H1 (cell line): ENCODE results near the gene SLC45A1. TPM values are rescaled to one million over a fixed set of nuclear protein-coding genes. Genes with fewer than 3 reads are reported as not detected.

Experiments
- CTCF ChIA-PET: fragments of 300-600 bp; sonication (Branson Sonifier 250); formaldehyde crosslinking; loops from one replicate; lab custom pipeline; 2021; ENCODE audit not compliant: partially characterized antibody; lab: Charles Lee
- POLR2A ChIA-PET: fragments of 300-600 bp; sonication (Branson Sonifier 250); formaldehyde crosslinking; loops from one replicate; lab custom pipeline; 2021; ENCODE audit warnings: inconsistent platforms; ENCODE audit not compliant: partially characterized antibody; lab: Charles Lee
- DNase-seq, 2 experiments: peaks; one replicate each; pipeline versions ENCODE4 v3.0.0 to v3.0.0-alpha.2; 2010 to 2022; ENCODE audit warnings: low spot score in 2 of 2, low read depth in 1 of 2, mixed read lengths in 1 of 2
- FAIRE-seq: peaks from 2 replicates; lab custom pipeline; 2011; peaks lifted over from hg19 to GRCh38; lab: Jason Lieb, UNC
- H2AFZ ChIP-seq: 2 replicates; pipeline ENCODE4 v1.8.1; 2012; ENCODE audit warnings: low read length, inconsistent platforms
- H2AK5ac ChIP-seq: 2 replicates; pipeline ENCODE4 v1.6.1; 2013; ENCODE audit warnings: low read depth, low read length
- H2BK120ac ChIP-seq: replicated peaks from 2 replicates; pipeline ENCODE3; 2013; ENCODE audit warnings: low read depth, low read length, inconsistent platforms
- H2BK12ac ChIP-seq: 2 replicates; pipeline ENCODE4 v1.6.1; 2013; ENCODE audit warnings: low read depth, low read length
- H2BK15ac ChIP-seq: 2 replicates; pipeline ENCODE4 v1.6.1; 2013; ENCODE audit warnings: low read length
- H2BK20ac ChIP-seq: 2 replicates; pipeline ENCODE4 v1.6.1; 2013; ENCODE audit warnings: low read length
- H2BK5ac ChIP-seq: 2 replicates; pipeline ENCODE4 v1.6.1; 2013; ENCODE audit warnings: low read depth, low read length
- H3K14ac ChIP-seq: 2 replicates; pipeline ENCODE4 v1.6.1; 2013; ENCODE audit warnings: inconsistent platforms; ENCODE audit not compliant: insufficient read length
- H3K18ac ChIP-seq: 2 replicates; pipeline ENCODE4 v1.6.1; 2013; ENCODE audit warnings: low read length; ENCODE audit errors: extremely low read depth
- H3K23ac ChIP-seq: 2 replicates; pipeline ENCODE4 v1.6.1; 2013; ENCODE audit warnings: inconsistent platforms; ENCODE audit not compliant: insufficient read length
- H3K23me2 ChIP-seq: 2 replicates; pipeline ENCODE4 v1.6.1; 2013; ENCODE audit warnings: low read depth, low read length
- H3K27ac ChIP-seq: 2 replicates; pipeline ENCODE4 v1.6.1; 2011; ENCODE audit warnings: low read depth, low read length, inconsistent platforms
- H3K27me3 ChIP-seq, 4 experiments: replicated peaks in 1 of 4; 1 replicate in 1 of 4; 2 replicates in 3 of 4; pipeline versions ENCODE4 v1.6.1 to v1.8.1; 2011 to 2013; ENCODE audit warnings: low read length in 3 of 4, mild to moderate bottlenecking in 3 of 4, inconsistent platforms in 2 of 4, mixed read lengths in 2 of 4, moderate library complexity in 1 of 4; ENCODE audit not compliant: control insufficient read depth in 3 of 4, insufficient read depth in 3 of 4; ENCODE audit errors: extremely low read depth in 1 of 4
- H3K36me3 ChIP-seq, 4 experiments: 2 replicates each; pipeline versions ENCODE4 v1.6.1 to v1.8.1; 2011 to 2013; ENCODE audit warnings: mild to moderate bottlenecking in 4 of 4, low read length in 3 of 4, moderate library complexity in 2 of 4, control low read depth in 1 of 4, inconsistent platforms in 1 of 4; ENCODE audit not compliant: insufficient read depth in 4 of 4, control insufficient read depth in 2 of 4
- H3K4ac ChIP-seq: replicated peaks from 2 replicates; pipeline ENCODE3; 2013; ENCODE audit warnings: low read length, low read depth, mixed read lengths, inconsistent platforms; ENCODE audit not compliant: insufficient read length
- H3K4me1 ChIP-seq, 4 experiments: replicated peaks in 1 of 4; 1 replicate in 1 of 4; 2 replicates in 3 of 4; pipeline versions ENCODE4 v1.6.1 to v1.8.1; 2011 to 2013; ENCODE audit warnings: low read length in 3 of 4, inconsistent platforms in 2 of 4, mixed read lengths in 1 of 4; ENCODE audit not compliant: insufficient read depth in 4 of 4, control insufficient read depth in 3 of 4
- H3K4me2 ChIP-seq, 2 experiments: 2 replicates each; pipeline versions ENCODE4 v1.6.1 to v1.8.1; 2011 to 2013; ENCODE audit warnings: low read depth in 2 of 2, low read length in 2 of 2, control low read depth in 1 of 2, inconsistent platforms in 1 of 2, mild to moderate bottlenecking in 1 of 2; ENCODE audit not compliant: insufficient read depth in 1 of 2
- H3K4me3 ChIP-seq, 4 experiments: fragments of 200-600, 300-600 bp in 1 of 4; sonication (generic), shearing (Covaris generic), sonication (Bioruptor Twin) in 1 of 4; 2 replicates each; pipeline versions ENCODE4 v1.5.1 to v1.8.1; 2011 to 2016; ENCODE audit warnings: low read length in 4 of 4, low read depth in 3 of 4, control low read depth in 2 of 4, inconsistent platforms in 2 of 4, mild to moderate bottlenecking in 2 of 4, mixed read lengths in 1 of 4, moderate library complexity in 1 of 4; ENCODE audit not compliant: insufficient read depth in 2 of 4; ENCODE audit errors: extremely low read depth in 1 of 4
- H3K56ac ChIP-seq: replicated peaks from 2 replicates; pipeline ENCODE3; 2013; ENCODE audit warnings: low read depth, mild to moderate bottlenecking, mixed read lengths, low read length, inconsistent platforms; ENCODE audit not compliant: insufficient read length
- H3K79me1 ChIP-seq: 2 replicates; pipeline ENCODE4 v1.6.1; 2013; ENCODE audit warnings: low read depth, low read length, control low read depth
- H3K79me2 ChIP-seq, 2 experiments: 2 replicates each; pipeline versions ENCODE4 v1.6.1 to v1.8.1; 2012 to 2013; ENCODE audit warnings: low read length in 2 of 2, mild to moderate bottlenecking in 2 of 2, inconsistent platforms in 1 of 2; ENCODE audit not compliant: insufficient read depth in 2 of 2, control insufficient read depth in 1 of 2
- H3K9ac ChIP-seq, 4 experiments: replicated peaks in 1 of 4; 1 replicate in 1 of 4; 2 replicates in 3 of 4; pipeline versions ENCODE4 v1.6.1 to v1.8.1; 2011 to 2013; ENCODE audit warnings: low read depth in 3 of 4, low read length in 3 of 4, control low read depth in 2 of 4, mild to moderate bottlenecking in 2 of 4, moderate library complexity in 2 of 4, inconsistent platforms in 1 of 4; ENCODE audit errors: extremely low read depth in 1 of 4
- H3K9me3 ChIP-seq, 2 experiments: 2 replicates each; pipeline versions ENCODE4 v1.6.1 to v1.8.1; 2012 to 2013; ENCODE audit warnings: mild to moderate bottlenecking in 2 of 2, moderate library complexity in 2 of 2, control low read depth in 1 of 2, inconsistent platforms in 1 of 2, low read depth in 1 of 2, low read length in 1 of 2, mixed read lengths in 1 of 2; ENCODE audit not compliant: insufficient read depth in 2 of 2
- H4K20me1 ChIP-seq, 2 experiments: replicated peaks in 1 of 2; 2 replicates each; pipeline versions ENCODE3 to v1.8.1; 2011 to 2013; ENCODE audit warnings: inconsistent platforms in 2 of 2, low read length in 2 of 2, mild to moderate bottlenecking in 1 of 2; ENCODE audit not compliant: insufficient read depth in 2 of 2, control insufficient read depth in 1 of 2
- H4K5ac ChIP-seq: 2 replicates; pipeline ENCODE4 v1.6.1; 2013; ENCODE audit warnings: low read length, low read depth, mixed read lengths, inconsistent platforms; ENCODE audit not compliant: insufficient read length
- H4K8ac ChIP-seq: 2 replicates; pipeline ENCODE4 v1.8.0; 2013; ENCODE audit warnings: mild to moderate bottlenecking, moderate library complexity, low read length, inconsistent platforms; ENCODE audit not compliant: insufficient read depth; ENCODE audit errors: extremely low read depth
- H4K91ac ChIP-seq: replicated peaks from 2 replicates; pipeline ENCODE3; 2013; ENCODE audit warnings: low read length, mixed read lengths, inconsistent platforms; ENCODE audit not compliant: insufficient read length
- RBBP5 ChIP-seq: IDR thresholded peaks from 2 replicates; pipeline ENCODE4 v1.7.1; 2012; ENCODE audit warnings: low read depth, mild to moderate bottlenecking, inconsistent platforms, low read length, moderate library complexity, borderline replicate concordance
- WGBS, 2 experiments: shearing (Covaris generic) in 1 of 2; methylation state at CpG; one replicate each; pipeline versions ENCODE4 v1.1.6 to v1.1.7; 2013 to 2015; ENCODE audit warnings: low lambda C conversion rate in 2 of 2, mixed read lengths in 2 of 2, inconsistent platforms in 1 of 2, low coverage in 1 of 2, missing lambda C conversion rate in 1 of 2; ENCODE audit not compliant: insufficient replicate concordance in 2 of 2, insufficient coverage in 1 of 2, insufficient read length in 1 of 2; ENCODE audit errors: extremely low coverage in 1 of 2, missing lambda C conversion rate in 1 of 2; 5-methylcytosine and 5-hydroxymethylcytosine counted together
- polyA plus RNA-seq, 7 experiments: library from polyadenylated mRNA; depleted of rRNA in 3 of 7; stranded (reverse) in 5 of 7; unstranded in 2 of 7; fragments of >200 nt in 5 of 7; fragments of 200-250 nt in 2 of 7; gene quantifications; 1 replicate in 5 of 7; 2 replicates in 1 of 7; 4 replicates in 1 of 7; pipeline versions ENCODE4 v1.2.1 to v1.2.3, GENCODE V29; 2011 to 2013; ENCODE audit warnings: missing spikeins in 2 of 7, mixed read lengths in 2 of 7
- total RNA-seq: library from RNA; stranded (reverse); fragmentation: NEBNext Ultra II Directional; extraction: Animal tissue kit (Norgen Biotek cat#: 25700); gene quantifications from 2 replicates; pipeline ENCODE4 v1.2.1, GENCODE V29; 2021

SLC45A1 gene
- total and polyA plus RNA-seq, 2 of the 8 experiments (the other 6 are each of a cell fraction or from before 2014, with no cell fraction given), result 1.0 to 1.7 TPM

GRCh38 chr1:8345621-8346415 lies 27.9 kb downstream of the SLC45A1 start:
- ChIA-PET POLR2A (interaction anchor here (1.0 to 1.5 kb wide), 3 partner anchors 17 to 329 kb away, joined by 3 read pairs; partner anchors contain the start of gene SLC45A1), CTCF (interaction anchor here (1.8 to 7.6 kb wide), 5 partner anchors 10 to 370 kb away, joined by 3 to 73 read pairs (median 10); partner anchors contain the start of gene SLC45A1)
- H3K18ac ChIP-seq, result no peak overlapping the region
- no peak overlapping the region for H2AFZ ChIP-seq
- no peak overlapping the region for H2BK20ac ChIP-seq
- no peaks in the 10 kb centered on the region for H3K27me3 ChIP-seq
- H4K91ac ChIP-seq, result no peak overlapping the region
- no peak overlapping the region for H3K4me2 ChIP-seq
- no peak overlapping the region for H3K4ac ChIP-seq
- no peak overlapping the region for H4K5ac ChIP-seq
- peaks cover 9% of the 10 kb centered on the region; the same call in 1 of the 2 replicates for H3K23me2 ChIP-seq
- no peak overlapping the region for H3K14ac ChIP-seq
- no peaks in the 10 kb centered on the region for H3K79me1 ChIP-seq
- no peaks in the 10 kb centered on the region for H3K79me2 ChIP-seq
- no peak overlapping the region for H3K56ac ChIP-seq
- H2BK12ac ChIP-seq, result no peak overlapping the region
- H3K36me3 ChIP-seq, result no peaks in the 10 kb centered on the region
- DNase-seq (no peak), FAIRE-seq (no peak)
- no peak overlapping the region for H3K27ac ChIP-seq
- no peak overlapping the region for H2BK5ac ChIP-seq
- 91% methylated on average over 16 of the region's 18 CpGs; no CpG with 5 or more reads in 1 of the 2 experiments for WGBS, 2 experiments
- H2BK15ac ChIP-seq, result no peak overlapping the region
- H4K8ac ChIP-seq, result no peak overlapping the region
- H3K23ac ChIP-seq, result no peak overlapping the region
- no peak overlapping the region for H2BK120ac ChIP-seq
- peaks cover 0 to 4% of the 10 kb centered on the region in 2 experiments for H4K20me1 ChIP-seq
- no peak overlapping the region for H3K9ac ChIP-seq
- no peak overlapping the region for H3K4me3 ChIP-seq
- peaks cover 0 to 9% (median under 1%) of the 10 kb centered on the region in 4 experiments; a peak in 4 of 7 replicates for H3K4me1 ChIP-seq
- no peaks in the 10 kb centered on the region for H3K9me3 ChIP-seq
- no peak for TF ChIP-seq RBBP5
- TF ChIP-seq, all 59 proteins: peak for 0
- no peak overlapping the region for H2AK5ac ChIP-seq
